ENCODE measurements around the gene ESYT1.

ESYT1 gene

DNA sequence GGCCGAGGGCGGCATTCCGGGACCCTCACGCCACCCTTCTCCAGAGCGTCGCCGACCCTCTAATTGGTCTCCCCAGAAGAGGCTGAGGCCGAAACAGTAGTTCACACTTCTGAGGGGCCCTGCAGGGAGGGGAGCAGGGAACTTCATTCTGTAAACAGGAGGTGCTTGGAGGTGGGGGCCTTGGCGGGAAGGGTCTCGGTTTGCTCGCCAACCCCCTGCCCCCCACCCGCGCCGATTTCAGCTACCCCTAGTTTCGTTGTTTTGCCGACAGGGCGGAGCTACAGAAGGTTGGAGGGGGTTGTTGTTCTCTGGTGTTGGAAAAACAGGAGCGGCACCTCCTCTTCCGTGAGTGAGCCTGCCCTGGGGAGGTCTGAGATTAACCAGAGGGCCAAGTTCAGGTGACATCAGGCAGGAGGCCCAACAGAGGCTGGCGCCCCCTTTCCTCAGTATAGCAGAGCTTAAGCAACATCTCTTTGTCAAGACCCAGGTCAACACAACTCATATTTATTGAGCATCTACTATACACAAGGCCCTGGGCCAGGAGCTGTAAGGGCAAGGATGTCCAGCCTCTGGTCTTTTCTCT, 47.4 kb upstream of the ESYT1 start:
- TF ChIP-seq, protein P1, sequence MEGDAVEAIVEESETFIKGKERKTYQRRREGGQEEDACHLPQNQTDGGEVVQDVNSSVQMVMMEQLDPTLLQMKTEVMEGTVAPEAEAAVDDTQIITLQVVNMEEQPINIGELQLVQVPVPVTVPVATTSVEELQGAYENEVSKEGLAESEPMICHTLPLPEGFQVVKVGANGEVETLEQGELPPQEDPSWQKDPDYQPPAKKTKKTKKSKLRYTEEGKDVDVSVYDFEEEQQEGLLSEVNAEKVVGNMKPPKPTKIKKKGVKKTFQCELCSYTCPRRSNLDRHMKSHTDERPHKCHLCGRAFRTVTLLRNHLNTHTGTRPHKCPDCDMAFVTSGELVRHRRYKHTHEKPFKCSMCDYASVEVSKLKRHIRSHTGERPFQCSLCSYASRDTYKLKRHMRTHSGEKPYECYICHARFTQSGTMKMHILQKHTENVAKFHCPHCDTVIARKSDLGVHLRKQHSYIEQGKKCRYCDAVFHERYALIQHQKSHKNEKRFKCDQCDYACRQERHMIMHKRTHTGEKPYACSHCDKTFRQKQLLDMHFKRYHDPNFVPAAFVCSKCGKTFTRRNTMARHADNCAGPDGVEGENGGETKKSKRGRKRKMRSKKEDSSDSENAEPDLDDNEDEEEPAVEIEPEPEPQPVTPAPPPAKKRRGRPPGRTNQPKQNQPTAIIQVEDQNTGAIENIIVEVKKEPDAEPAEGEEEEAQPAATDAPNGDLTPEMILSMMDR (IDR thresholded peaks at IDR 0.05): no peak
- Histone ChIP-seq H3K4me1 (peaks cover 0 to 22% (median 9%) of the 10 kb centered on the region in 4 donors), H3K36me3 (no peaks in the 10 kb centered on the region), H3K27ac (no peak overlapping the region), H3K9me3 (no peaks in the 10 kb centered on the region), H3K4me3 (peak overlapping the region in 1 of 2 donors; percentile 64), H3K27me3 (peaks cover 0 to 6% of the 10 kb centered on the region in 2 donors)
- no peak for DNase-seq
- intact Hi-C loops (cut with DNase I; ENCODE audit: low total_unique reads): no loop called here

DNA sequence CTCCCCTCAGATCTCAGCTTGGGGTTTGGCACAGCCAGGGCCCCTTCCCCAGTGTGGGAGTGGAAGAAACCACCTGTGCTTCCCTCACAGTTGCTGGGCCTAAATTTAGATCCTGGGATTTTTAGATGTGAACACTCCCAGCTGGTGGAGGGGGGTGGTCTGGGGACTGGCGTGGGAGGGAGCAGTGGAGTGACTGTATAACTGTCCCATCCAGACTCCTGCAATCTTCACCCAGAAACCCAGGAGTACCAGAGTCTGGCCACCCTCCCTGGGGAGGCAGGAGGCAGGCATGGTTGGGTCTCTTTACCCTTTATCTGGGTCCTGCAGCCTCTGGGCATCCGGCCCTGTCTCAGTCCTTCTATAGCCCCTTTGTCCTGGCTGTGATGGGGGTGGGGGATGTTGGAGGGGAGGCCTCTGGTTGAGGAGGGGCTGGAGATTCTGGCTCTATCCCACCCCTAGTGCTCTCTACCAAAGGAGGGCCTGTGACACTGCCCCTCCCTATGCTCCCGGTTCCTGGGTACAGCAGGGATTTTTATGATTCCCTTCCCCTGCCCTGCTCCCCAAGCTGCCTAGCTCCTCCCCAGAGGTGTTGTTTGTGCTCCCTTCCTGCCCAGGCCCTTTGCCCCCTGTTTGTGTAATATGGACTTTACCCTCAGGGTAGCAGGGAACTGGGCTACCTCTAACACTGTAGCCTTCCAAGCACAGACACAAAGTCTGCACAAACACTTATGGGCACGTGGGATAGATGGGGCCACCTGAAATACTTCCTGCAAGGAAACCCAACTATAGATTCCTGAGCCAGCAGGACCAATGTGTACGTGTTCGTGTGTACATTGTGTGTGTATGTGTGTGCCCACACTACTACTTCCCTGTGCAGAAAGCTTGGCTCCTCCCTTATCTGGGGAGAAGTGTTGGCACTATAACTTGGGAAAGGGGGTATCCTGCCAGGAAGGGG, 46.4 kb upstream of the ESYT1 start:
- Histone ChIP-seq H3K4me1 (peaks cover 0 to 22% (median 9%) of the 10 kb centered on the region in 4 donors), H3K27ac (no peak overlapping the region), H3K27me3 (peaks cover 0 to 6% of the 10 kb centered on the region in 2 donors), H3K4me3 (no peak overlapping the region), H3K36me3 (no peaks in the 10 kb centered on the region), H3K9me3 (no peaks in the 10 kb centered on the region)
- TF ChIP-seq, protein P1 (IDR thresholded peaks at IDR 0.05): no peak
- DNase-seq: no peak
- intact Hi-C loops (cut with DNase I; ENCODE audit: low total_unique reads): no loop called here

DNA sequence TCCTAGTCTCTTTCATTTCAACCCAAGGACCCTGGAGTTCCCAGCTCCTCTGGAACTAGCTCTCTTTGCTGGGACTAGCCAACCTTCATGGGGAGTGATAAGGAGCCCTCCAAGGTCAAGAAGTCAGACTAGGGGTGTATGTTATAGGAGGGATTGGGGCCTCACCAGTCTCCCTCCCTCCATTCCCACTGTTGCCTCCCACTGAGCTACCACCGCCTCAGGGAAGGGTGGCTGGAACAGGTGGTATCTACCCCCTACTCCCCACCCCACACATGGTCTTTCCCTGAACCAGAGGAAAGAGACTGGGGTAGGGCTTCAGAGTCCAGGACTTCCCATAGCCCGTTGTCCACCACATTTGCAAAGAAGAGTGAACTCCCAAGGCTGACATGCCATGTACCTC, 45.7 kb upstream of the ESYT1 start:
- TF ChIP-seq, protein P1 (IDR thresholded peaks at IDR 0.05): no peak
- intact Hi-C loops (cut with DNase I; ENCODE audit: low total_unique reads): no loop called here
- Histone ChIP-seq H3K4me1 (peaks cover 0 to 24% (median 9%) of the 10 kb centered on the region in 4 donors), H3K27me3 (peaks cover 0 to 6% of the 10 kb centered on the region in 2 donors), H3K9me3 (no peaks in the 10 kb centered on the region), H3K36me3 (no peaks in the 10 kb centered on the region), H3K27ac (no peak overlapping the region), H3K4me3 (no peak overlapping the region)
- DNase-seq: no peak

DNA sequence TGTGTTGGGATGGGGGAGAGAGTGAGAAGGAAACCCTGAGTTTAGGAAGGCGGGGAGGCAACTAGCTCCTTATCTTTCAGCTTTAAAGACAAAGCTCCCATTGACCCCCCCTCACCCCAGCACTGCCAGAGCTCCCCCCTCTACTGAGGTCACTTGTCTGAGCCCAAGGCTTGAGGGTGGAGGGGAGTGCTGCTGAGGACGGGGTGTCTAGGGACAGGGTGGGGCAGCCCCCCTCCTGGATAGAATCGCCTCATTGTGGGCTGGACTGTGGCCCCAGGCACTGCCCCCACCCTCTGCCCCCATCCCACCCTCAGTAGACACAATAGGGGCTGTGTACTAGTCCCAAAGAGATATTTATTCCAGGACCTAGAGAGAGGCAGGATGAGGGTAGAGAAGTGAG, 45.1 kb upstream of the ESYT1 start:
- Histone ChIP-seq H3K36me3 (no peaks in the 10 kb centered on the region), H3K27me3 (peaks cover 0 to 6% of the 10 kb centered on the region in 2 donors), H3K4me1 (peaks cover 0 to 24% (median 9%) of the 10 kb centered on the region in 4 donors), H3K4me3 (no peak overlapping the region), H3K9me3 (no peaks in the 10 kb centered on the region), H3K27ac (no peak overlapping the region)
- TF ChIP-seq, protein P1 (IDR thresholded peaks at IDR 0.05): no peak
- intact Hi-C loops (cut with DNase I; ENCODE audit: low total_unique reads): no loop called here
- DNase-seq: no peak

DNA sequence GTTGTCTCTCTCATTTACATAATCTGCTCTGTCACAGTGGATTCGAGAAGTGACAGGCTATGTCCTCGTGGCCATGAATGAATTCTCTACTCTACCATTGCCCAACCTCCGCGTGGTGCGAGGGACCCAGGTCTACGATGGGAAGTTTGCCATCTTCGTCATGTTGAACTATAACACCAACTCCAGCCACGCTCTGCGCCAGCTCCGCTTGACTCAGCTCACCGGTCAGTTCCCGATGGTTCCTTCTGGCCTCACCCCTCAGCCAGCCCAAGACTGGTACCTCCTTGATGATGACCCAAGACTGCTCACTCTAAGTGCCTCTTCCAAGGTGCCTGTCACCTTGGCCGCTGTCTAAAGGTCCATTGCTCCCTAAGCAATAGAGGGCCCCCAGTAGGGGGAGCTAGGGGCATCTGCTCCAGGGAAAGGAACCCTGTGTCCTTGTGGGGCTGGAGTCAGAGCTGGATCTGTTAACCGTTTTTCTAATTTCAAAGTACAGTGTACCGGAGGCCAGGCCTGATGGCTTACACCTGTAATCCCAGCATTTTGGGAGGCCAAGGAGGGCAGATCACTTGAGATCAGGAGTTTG, 43.0 kb upstream of the ESYT1 start:
- DNase-seq: no peak
- Histone ChIP-seq H3K4me1 (peaks cover 0 to 9% (median 6%) of the 10 kb centered on the region in 4 donors), H3K27ac (no peak overlapping the region), H3K36me3 (peaks cover 0 to 7% (median 0%) of the 10 kb centered on the region in 3 donors), H3K27me3 (peaks cover 0 to 6% of the 10 kb centered on the region in 2 donors), H3K9me3 (no peaks in the 10 kb centered on the region), H3K4me3 (no peak overlapping the region)
- intact Hi-C loops (cut with DNase I; ENCODE audit: low total_unique reads): no loop called here
- TF ChIP-seq, protein P1 (IDR thresholded peaks at IDR 0.05): no peak
